GM19240 (cell line): ENCODE results near the gene MS4A15.
"Not testable (repeated sequence)": the region's sequence is repeated elsewhere in the genome, so short reads cannot be mapped to it uniquely, and the experiment has no call there.

Experiments used
- DNase-seq: peaks from one replicate; pipeline ENCODE4 v3.0.0; 2011; ENCODE audit warnings: low spot score; ENCODE audit not compliant: insufficient read length

Gene MS4A15

DNA sequence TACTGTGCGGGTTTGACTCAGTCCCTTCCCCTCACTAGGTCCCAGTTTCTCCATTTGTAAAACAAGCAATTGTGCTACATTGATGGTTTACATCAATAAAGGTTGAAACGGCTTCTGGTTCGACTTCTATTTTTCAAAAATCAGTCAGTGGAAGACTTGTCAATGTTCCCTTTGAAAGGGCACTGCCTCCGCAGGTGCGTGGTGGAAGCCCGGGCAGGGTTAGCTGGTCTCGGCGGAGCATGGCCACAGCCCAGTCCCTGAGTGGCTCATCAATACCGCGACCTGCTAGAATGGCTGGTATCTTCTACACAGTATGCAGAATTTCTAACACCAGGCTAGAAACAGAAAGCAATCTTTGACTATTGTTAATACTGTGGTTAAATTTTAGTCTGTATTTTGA lies 44.5 kb downstream of the MS4A15 start:
- no peak for DNase-seq

DNA sequence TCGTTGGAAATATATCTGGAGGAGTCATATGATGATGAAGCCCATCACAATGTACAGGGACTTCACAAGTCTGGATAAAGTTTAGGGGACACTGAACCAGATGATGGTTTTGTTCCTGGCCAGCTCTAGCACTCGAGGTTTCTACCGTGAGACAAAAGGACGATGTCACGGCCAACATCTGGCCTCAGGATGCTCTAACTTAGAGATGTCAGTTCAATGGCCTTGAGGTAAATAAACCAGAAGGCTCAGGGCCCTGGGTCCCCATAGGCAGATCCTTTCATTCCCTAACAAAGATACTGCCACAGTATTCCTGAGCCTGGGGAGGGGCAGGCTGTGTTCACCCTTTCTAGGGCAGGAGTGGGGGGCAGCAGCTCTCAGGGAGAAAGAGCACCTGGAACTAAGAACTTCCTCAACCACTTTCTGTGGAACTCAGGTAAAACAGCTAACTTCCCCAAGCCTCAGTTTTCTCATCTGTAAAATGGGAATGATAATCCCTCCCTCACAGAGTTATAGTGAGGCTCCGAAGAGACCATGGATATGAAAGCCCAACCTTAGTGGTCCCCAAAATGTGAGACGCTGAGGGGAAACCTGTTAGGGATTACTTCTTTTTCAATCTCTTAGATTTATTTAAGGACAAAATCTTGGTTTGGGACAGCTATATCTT lies 46.7 kb downstream of the MS4A15 start:
- DNase-seq = no peak

DNA sequence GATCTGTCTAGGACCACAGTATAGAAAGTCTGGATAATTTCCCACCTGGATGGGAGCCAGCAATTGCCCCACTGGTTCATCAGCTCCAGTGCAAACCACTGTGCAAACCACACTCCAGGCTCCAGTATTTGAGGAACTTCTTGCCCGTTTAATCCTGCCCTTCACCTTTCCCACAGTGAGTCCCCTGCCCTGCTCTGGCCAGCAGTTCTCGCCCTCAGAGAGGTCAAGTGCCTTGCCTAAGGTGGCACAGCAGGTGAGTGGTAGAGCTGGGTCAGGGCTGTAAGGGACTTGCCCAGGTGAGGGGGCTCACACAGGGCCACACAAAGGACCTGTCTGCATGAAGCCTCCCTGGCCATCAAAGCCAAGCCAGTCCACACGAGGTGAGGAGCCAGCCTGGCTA lies 52.6 kb downstream of the MS4A15 start:
- no peak for DNase-seq

DNA sequence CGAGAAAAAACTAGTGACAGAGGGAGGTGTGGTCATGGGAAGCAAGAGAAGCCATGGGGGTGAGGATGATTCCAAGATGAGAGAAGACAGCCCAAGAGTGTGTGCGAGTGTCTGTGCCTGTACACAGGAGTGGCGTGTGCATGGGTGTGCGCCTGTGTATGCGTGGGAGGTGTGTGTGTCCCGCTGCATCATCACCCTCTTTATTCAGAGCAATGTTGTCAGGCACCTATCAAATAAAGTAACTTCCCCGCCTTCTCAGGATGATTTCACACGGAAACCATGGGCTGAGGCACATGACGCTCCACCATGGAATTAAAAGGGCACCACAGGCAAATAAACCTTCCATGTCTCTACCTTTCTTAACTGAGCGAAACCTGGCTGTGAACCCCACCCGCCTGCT lies 53.0 kb downstream of the MS4A15 start:
- no peak for DNase-seq

DNA sequence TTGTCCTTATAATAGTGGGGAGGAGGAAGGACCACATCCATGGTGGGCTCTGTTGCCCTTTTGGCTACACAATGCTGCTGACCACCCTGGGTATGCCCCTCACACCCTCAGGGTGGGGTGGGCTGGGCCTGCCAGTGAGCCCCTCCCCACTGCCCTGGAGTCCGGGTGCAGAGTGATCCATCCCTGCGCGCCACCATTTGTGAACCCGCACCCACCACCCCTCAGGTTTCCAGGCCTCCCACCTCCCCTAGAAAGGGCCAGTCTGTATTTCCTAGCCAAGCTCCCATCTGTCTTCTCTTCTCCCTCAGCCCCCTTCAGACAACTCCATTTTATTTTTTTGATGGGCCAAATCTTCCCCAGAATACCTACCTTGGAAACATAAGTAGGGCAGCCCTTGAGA lies 53.5 kb downstream of the MS4A15 start:
- no peak for DNase-seq

DNA sequence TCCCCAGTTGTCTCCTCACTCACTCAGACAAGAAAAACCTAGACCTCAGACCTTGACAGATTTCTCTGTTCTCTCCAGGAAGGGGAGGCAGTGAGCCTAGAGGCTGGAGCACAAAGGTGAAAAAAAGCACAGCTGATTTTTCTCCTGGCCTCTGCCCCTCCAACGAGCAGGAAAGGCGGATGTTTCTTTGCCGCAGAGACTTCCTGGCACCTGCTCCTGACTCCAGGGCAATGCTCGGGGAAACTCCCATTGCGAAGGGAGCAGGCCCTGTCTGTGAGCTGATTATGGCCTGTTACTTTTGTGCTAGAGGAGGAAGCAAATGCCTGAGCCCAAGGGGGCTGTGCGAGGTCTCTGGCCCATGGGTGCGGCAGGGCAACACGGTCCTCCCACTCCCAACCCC lies 53.9 kb downstream of the MS4A15 start:
- DNase-seq = no peak

- DNase-seq = no peak
Measured at GRCh38 chr11:60813324-60813723, 56.7 kb downstream of the MS4A15 start.

- DNase-seq = no peak
Measured at GRCh38 chr11:60814112-60814511, 57.4 kb downstream of the MS4A15 start.

DNA sequence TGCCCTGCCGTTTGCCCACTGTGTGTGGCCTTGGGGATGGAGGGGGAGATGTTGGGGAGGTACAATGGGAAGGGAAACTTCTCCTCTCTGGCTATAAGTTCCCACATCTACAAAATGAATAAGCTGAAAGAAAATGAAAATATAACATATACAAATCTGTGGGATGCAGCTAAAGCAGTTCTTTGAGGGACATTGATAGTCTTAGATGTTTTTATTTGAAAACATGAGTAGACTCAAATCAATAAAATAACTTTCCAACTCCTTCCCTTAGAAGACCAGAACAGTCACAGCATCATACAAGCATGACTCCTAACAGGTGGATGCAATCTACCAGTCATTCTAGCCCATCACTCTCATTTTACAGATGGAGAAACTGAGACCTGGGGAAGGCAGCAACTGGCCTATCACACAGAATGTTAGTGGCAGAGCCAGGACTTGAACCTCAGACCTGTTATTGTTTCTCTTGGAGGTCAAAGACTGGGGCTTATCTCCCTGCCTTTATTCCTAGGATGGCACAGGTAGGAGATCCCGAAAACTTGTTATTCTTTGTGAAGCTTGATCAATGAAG lies 60.0 kb downstream of the MS4A15 start:
- no peak for DNase-seq

- no peak for DNase-seq
Measured at GRCh38 chr11:60818057-60818456, 61.4 kb downstream of the MS4A15 start.

DNA sequence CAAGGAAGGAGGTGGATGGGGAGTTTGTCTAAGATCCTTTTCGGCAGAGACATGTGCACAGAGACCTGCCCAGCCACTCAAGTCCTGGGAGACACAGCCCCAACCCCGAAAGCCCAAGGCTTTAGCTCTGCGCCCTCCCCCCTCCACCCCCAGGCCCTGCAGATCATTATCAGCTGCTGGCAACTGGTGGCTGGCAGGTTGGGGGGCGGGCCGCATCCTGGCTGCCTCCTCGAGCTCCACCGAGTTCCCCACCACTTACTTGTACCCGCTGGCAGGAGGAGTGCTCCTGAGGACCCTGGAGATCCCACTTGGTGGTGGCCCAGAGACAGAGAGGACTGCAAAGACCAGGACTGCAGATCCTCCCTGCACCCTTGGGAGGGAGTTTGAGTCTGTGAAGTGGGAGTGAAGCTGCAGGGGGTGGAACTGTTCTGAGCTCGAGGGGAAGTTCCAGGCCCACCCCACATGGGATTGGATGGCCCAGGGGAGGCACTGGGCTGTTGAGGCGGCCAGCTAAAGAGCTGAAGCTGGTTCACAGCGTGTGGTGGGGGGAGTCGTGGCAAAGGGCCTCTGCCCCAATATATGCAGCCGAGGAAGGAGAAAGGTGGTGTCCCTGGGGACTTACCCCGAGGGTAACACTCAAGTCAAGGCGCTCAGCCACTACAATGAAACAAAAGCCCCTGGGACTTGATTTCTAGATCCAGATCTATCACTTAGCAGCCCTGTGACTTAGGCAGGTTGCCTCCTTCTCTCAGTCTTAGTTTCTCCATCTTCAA lies 65.3 kb downstream of the MS4A15 start:
- DNase-seq = no peak

DNA sequence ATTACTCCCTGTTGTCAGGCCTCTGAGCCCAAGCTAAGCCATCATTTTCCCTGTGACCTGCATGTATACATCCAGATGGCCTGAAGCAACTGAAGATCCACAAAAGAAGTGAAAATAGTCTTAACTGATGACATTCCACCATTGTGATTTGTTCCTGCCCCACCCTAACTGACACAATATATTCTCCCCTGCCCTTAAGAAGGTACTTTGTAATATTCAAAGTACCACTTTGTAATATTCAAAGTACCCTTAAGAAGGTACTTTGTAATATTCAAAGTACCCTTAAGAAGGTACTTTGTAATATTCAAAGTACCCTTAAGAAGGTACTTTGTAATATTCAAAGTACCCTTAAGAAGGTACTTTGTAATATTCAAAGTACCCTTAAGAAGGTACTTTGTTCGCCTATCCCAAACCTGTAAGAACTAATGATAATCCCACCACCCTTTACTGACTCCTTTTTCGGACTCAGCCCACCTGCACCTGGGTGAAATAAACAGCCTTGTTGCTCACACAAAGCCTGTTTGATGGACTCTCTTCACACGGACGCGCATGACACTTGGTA lies 67.2 kb downstream of the MS4A15 start:
- DNase-seq = not testable (repeated sequence)

- DNase-seq = no peak
Measured at GRCh38 chr11:60825118-60825517, 68.5 kb downstream of the MS4A15 start.

DNA sequence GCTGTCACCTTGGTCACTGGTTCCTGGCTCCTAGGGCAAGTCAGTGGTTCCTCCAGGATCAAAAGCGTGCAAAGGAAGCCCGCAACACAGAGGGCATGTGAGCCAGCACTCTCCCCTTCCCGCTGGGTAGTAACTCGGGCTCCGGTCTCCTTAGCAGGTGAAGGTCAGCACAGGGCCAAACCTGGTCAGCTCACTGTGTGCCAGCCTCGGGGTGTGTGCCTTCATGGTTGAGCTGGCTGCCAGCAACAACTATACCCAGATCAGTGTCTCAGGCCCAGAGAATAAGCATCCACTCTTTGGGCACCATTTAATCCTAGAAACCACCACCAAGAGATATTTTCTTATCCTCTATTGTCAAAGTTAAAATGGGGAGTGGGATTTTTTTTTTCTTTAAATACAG lies 69.1 kb downstream of the MS4A15 start:
- DNase-seq = no peak
